Tracheal epithelial cell (primary cell): ENCODE measurements around the gene MACROH2A1. TPM values are rescaled to one million over a fixed set of nuclear protein-coding genes. Genes with fewer than 3 reads are reported as not detected.

Experiments
- total RNA-seq: library from RNA; depleted of rRNA; stranded (reverse); fragments of >200 nt; gene quantifications from 2 replicates; pipeline ENCODE4 v1.2.1, GENCODE V29; 2014

MACROH2A1 gene
- 212 and 303 TPM in 2 replicates for total RNA-seq

DNA sequence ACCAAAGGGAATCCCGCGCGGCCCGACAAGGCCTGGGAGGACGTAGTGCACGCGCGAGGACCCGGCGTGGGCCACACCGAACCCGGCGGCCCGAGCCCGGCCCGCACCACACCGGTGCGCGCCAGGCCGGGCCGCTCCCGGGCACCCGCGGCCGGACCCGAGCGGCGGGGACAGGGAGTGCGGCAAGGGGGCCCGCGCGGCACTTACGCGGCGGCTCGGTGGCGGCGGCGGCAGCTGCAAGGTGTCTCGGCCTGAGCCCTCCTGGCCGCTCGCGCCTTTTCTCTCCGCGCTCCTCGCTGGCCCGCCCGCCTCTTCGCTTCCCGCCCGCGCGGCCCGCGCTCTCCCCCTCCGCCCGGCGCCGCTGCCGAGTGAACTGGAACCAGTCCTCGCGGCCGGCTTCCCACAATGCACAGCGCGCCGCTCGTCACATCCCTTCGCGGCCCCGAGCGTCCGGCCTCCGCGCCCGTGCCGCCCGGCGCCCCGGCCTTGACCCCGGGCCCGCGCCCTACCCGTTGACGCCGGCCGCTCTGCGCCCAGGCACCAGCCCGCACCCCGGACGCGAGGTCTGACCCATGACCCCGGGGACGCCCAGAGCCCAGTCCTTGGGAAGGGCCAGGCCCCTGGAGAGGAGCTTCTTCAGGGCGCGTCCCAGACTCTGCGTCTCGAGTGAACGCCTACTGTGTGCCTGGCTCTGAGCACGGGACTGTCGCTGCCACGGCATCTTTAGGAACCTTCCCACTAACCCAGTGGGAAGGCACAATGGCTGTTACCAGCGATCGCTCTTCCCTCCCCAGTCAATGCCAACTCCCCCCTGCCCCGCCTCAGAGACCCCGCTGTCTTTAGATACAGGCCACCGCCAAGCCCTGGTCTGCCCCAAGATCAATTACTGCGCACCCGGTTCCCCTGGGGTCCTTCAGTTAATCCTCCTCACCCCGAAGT, at the start of gene MACROH2A1:
MACROH2A1 (minus strand) TSS at position 377 of the 939 bp plus-strand sequence. CDS start 10,138 bp downstream, outside the sequence.

DNA sequence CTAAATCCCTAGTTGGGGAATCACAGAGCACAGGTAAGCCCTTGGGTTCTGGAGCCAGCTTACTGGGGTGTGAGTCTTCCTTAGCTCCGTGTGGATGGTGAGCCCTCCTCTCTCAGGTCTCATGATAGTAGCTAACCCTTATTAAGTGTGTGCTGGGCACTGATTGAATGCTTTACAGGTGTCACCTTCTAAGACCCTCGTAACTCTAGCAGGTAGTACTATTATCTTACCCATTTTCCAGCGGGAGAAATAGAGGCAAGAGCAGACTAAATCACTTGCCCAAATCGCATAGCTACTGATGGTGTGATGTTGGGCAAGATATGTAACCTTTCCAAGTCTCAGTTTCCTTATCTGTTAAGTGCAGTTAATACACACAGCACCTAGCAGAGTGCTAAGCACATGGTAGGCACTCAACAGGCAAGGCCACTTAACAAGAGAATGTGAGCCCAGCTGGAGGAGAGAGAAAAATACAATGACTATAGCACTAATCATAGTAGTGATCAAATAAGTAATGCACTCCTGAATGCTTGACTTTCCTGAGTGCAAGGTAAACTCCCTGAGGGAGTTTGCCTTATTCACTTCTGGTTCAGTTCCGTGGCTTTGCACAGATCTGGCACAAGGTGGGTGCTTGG, 48.4 kb upstream of the MACROH2A1 start, which contains the start of gene DCANP1:
DCANP1 (minus strand) TSS at position 51 of the 632 bp plus-strand sequence. CDS start 240 bp downstream, outside the sequence.

Other genes starting within 250 kb of the MACROH2A1 start
- not detected in 2 replicates for gene DCANP1, start 48.1 kb upstream of the MACROH2A1 start, total RNA-seq
- gene TIFAB, start 53.1 kb upstream of the MACROH2A1 start, total RNA-seq = not detected in 2 replicates
- not detected in 2 replicates for gene NEUROG1, start 136.7 kb upstream of the MACROH2A1 start, total RNA-seq
- 1.1 and 1.7 TPM in 2 replicates for gene CXCL14, start 179.8 kb upstream of the MACROH2A1 start, total RNA-seq